SK-N-SH treated with all-trans-retinoic acid at 6 μM for 48 hours (cell line): Measurements from ENCODE around the gene CAPN13.

Experiments used
- ATAC-seq: fragments of 200-7000 bp; cut with Tn5 transposase; 3 replicates; pipeline ENCODE4 v1.9.1; 2020; ENCODE audit warnings: mild to moderate bottlenecking, moderate library complexity
- ARNTL ChIP-seq: fragments of 450-650 bp; formaldehyde crosslinking; IDR thresholded peaks from 2 replicates; pipeline ENCODE4 v1.5.0; 2020; ENCODE audit warnings: low read depth, mild to moderate bottlenecking, moderate library complexity, borderline replicate concordance
- BACH2 ChIP-seq: fragments of 250-450 bp; sonication (Bioruptor Pico); IDR thresholded peaks from 2 replicates; pipeline ENCODE4 v1.9.0; 2021; ENCODE audit warnings: mild to moderate bottlenecking, borderline replicate concordance
- CREB5 ChIP-seq: fragments of 250-450 bp; sonication (Bioruptor Pico); IDR thresholded peaks from 2 replicates; pipeline ENCODE4 v1.5.1; 2020; ENCODE audit warnings: low read depth, mild to moderate bottlenecking, moderate library complexity
- CSDC2 ChIP-seq: fragments of 250-450 bp; sonication (Bioruptor Pico); IDR thresholded peaks from 2 replicates; pipeline ENCODE4 v1.5.0; 2020; ENCODE audit warnings: mild to moderate bottlenecking, moderate library complexity
- ESRRG ChIP-seq: fragments of 250-450 bp; sonication (Bioruptor Pico); IDR thresholded peaks from 2 replicates; pipeline ENCODE4 v1.6.1; 2021; ENCODE audit warnings: mild to moderate bottlenecking
- GLIS3 ChIP-seq: fragments of 250-450 bp; sonication (Bioruptor Pico); IDR thresholded peaks from 2 replicates; pipeline ENCODE4 v1.5.0; 2020; ENCODE audit warnings: mild to moderate bottlenecking, moderate library complexity
- ISL1 ChIP-seq: fragments of 250-450 bp; sonication (Bioruptor Pico); IDR thresholded peaks from 2 replicates; pipeline ENCODE4 v2.1.2; 2022; ENCODE audit warnings: mild to moderate bottlenecking, moderate library complexity
- OSR1 ChIP-seq: fragments of 250-450 bp; sonication (Bioruptor Pico); IDR thresholded peaks from 2 replicates; pipeline ENCODE4 v1.8.0; 2022; ENCODE audit warnings: moderate library complexity, mild to moderate bottlenecking, inconsistent platforms
- POU6F1 ChIP-seq: fragments of 250-450 bp; sonication (Bioruptor Pico); IDR thresholded peaks from 2 replicates; pipeline ENCODE4 v1.8.0; 2021; ENCODE audit warnings: low read depth, mild to moderate bottlenecking, moderate library complexity, borderline replicate concordance
- PPARA ChIP-seq: fragments of 250-450 bp; sonication (Bioruptor Pico); IDR thresholded peaks from 2 replicates; pipeline ENCODE4 v1.5.0; 2020; ENCODE audit warnings: mild to moderate bottlenecking, borderline replicate concordance
- RARB ChIP-seq: fragments of 250-450 bp; sonication (Bioruptor Pico); IDR thresholded peaks from 2 replicates; pipeline ENCODE4 v1.8.0; 2021; ENCODE audit warnings: mild to moderate bottlenecking, moderate library complexity
- SNAI2 ChIP-seq: fragments of 250-450 bp; sonication (Bioruptor Pico); IDR thresholded peaks from 2 replicates; pipeline ENCODE4 v1.5.0; 2020; ENCODE audit warnings: mild to moderate bottlenecking, moderate library complexity
- TCF4 ChIP-seq: fragments of 250-450 bp; sonication (Bioruptor Pico); IDR thresholded peaks from 2 replicates; pipeline ENCODE4 v1.8.0; 2021; ENCODE audit warnings: mild to moderate bottlenecking, moderate library complexity, borderline replicate concordance
- TOX ChIP-seq: fragments of 250-450 bp; sonication (Bioruptor Pico); IDR thresholded peaks from 2 replicates; pipeline ENCODE4 v1.8.0; 2021; ENCODE audit warnings: mild to moderate bottlenecking, moderate library complexity, borderline replicate concordance
- ZC3H10 ChIP-seq: fragments of 250-450 bp; sonication (Bioruptor Pico); IDR thresholded peaks from 2 replicates; pipeline ENCODE4 v1.5.1; 2021; ENCODE audit warnings: mild to moderate bottlenecking, moderate library complexity
- ZFP3 ChIP-seq: fragments of 250-450 bp; sonication (Bioruptor Pico); IDR thresholded peaks from 2 replicates; pipeline ENCODE4 v1.5.0; 2020; ENCODE audit warnings: mild to moderate bottlenecking, moderate library complexity
- ZFP30 ChIP-seq: fragments of 450-650 bp; formaldehyde crosslinking; IDR thresholded peaks from 2 replicates; pipeline ENCODE4 v1.5.0; 2022; ENCODE audit warnings: mild to moderate bottlenecking, moderate library complexity
- ZNF70 ChIP-seq: fragments of 450-650 bp; formaldehyde crosslinking; IDR thresholded peaks from 2 replicates; pipeline ENCODE4 v1.5.0; 2020; ENCODE audit warnings: mild to moderate bottlenecking, moderate library complexity
- ZNF8 ChIP-seq: fragments of 450-650 bp; formaldehyde crosslinking; IDR thresholded peaks from 2 replicates; pipeline ENCODE4 v1.5.0; 2020; ENCODE audit warnings: mild to moderate bottlenecking, moderate library complexity
- TF ChIP-seq, protein P1 (sequence below): fragments of 250-450 bp; sonication (Bioruptor Pico); IDR thresholded peaks from 2 replicates; pipeline ENCODE4 v1.5.1; 2021; ENCODE audit warnings: mild to moderate bottlenecking, moderate library complexity
- TF ChIP-seq, protein P2 (sequence below): fragments of 250-450 bp; sonication (Bioruptor Pico); IDR thresholded peaks from 2 replicates; pipeline ENCODE4 v1.8.0; 2020; ENCODE audit warnings: mild to moderate bottlenecking, moderate library complexity, borderline replicate concordance

CAPN13 gene

GRCh38 chr2:30765191-30765590 lies 42.1 kb downstream of the CAPN13 start:
- ATAC-seq, result no peak
- no peak for TF ChIP-seq CSDC2 (CRISPR knock-in tag)
- TF ChIP-seq GLIS3 (CRISPR knock-in tag), result no peak
- TF ChIP-seq ZNF70 (CRISPR knock-in tag), result no peak
- TF ChIP-seq, protein P1, sequence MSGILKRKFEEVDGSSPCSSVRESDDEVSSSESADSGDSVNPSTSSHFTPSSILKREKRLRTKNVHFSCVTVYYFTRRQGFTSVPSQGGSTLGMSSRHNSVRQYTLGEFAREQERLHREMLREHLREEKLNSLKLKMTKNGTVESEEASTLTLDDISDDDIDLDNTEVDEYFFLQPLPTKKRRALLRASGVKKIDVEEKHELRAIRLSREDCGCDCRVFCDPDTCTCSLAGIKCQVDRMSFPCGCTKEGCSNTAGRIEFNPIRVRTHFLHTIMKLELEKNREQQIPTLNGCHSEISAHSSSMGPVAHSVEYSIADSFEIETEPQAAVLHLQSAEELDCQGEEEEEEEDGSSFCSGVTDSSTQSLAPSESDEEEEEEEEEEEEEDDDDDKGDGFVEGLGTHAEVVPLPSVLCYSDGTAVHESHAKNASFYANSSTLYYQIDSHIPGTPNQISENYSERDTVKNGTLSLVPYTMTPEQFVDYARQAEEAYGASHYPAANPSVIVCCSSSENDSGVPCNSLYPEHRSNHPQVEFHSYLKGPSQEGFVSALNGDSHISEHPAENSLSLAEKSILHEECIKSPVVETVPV (CRISPR knock-in tag), result no peak
- TF ChIP-seq OSR1 (CRISPR knock-in tag), result no peak
- TF ChIP-seq CREB5 (CRISPR knock-in tag), result no peak
- no peak for TF ChIP-seq TCF4 (CRISPR knock-in tag)
- TF ChIP-seq ZFP3 (CRISPR knock-in tag), result no peak
- no peak for TF ChIP-seq ZNF8 (CRISPR knock-in tag)
- no peak for TF ChIP-seq ISL1 (CRISPR knock-in tag)
- TF ChIP-seq, protein P2, sequence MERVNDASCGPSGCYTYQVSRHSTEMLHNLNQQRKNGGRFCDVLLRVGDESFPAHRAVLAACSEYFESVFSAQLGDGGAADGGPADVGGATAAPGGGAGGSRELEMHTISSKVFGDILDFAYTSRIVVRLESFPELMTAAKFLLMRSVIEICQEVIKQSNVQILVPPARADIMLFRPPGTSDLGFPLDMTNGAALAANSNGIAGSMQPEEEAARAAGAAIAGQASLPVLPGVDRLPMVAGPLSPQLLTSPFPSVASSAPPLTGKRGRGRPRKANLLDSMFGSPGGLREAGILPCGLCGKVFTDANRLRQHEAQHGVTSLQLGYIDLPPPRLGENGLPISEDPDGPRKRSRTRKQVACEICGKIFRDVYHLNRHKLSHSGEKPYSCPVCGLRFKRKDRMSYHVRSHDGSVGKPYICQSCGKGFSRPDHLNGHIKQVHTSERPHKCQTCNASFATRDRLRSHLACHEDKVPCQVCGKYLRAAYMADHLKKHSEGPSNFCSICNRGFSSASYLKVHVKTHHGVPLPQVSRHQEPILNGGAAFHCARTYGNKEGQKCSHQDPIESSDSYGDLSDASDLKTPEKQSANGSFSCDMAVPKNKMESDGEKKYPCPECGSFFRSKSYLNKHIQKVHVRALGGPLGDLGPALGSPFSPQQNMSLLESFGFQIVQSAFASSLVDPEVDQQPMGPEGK (CRISPR knock-in tag), result no peak
- TF ChIP-seq RARB, result no peak

- TF ChIP-seq ZFP3 (CRISPR knock-in tag) (no peak), ARNTL (CRISPR knock-in tag) (no peak), CSDC2 (CRISPR knock-in tag) (no peak), ZNF8 (CRISPR knock-in tag) (no peak), TCF4 (CRISPR knock-in tag) (no peak)
- TF ChIP-seq, protein P1 (CRISPR knock-in tag), result no peak
- ATAC-seq, result no peak
These were observed 43.0 kb downstream of the CAPN13 start for GRCh38 chr2:30764021-30764800.

GRCh38 chr2:30763151-30763660 lies 44.0 kb downstream of the CAPN13 start:
- no peak for ATAC-seq
- TF ChIP-seq CSDC2 (CRISPR knock-in tag) (no peak), SNAI2 (no peak), ISL1 (CRISPR knock-in tag) (no peak), ZC3H10 (CRISPR knock-in tag) (no peak), ZFP30 (no peak), ZFP3 (CRISPR knock-in tag) (no peak), ARNTL (CRISPR knock-in tag) (no peak), POU6F1 (no peak), ZNF70 (CRISPR knock-in tag) (no peak), BACH2 (CRISPR knock-in tag) (no peak), ZNF8 (CRISPR knock-in tag) (no peak), GLIS3 (CRISPR knock-in tag) (no peak), OSR1 (CRISPR knock-in tag) (no peak), ESRRG (CRISPR knock-in tag) (no peak), TCF4 (CRISPR knock-in tag) (no peak), PPARA (CRISPR knock-in tag) (no peak), TOX (no peak)
- TF ChIP-seq, protein P1 (CRISPR knock-in tag), result no peak
- TF ChIP-seq, protein P2 (CRISPR knock-in tag), result no peak
